NCI-H1694 (cell line): ENCODE data around the gene CTIF.

ENCODE experiments used
- DNase-seq: peaks from one replicate; lab custom pipeline; 2025; lab: John Stamatoyannopoulos, UW

The CTIF gene

DNA sequence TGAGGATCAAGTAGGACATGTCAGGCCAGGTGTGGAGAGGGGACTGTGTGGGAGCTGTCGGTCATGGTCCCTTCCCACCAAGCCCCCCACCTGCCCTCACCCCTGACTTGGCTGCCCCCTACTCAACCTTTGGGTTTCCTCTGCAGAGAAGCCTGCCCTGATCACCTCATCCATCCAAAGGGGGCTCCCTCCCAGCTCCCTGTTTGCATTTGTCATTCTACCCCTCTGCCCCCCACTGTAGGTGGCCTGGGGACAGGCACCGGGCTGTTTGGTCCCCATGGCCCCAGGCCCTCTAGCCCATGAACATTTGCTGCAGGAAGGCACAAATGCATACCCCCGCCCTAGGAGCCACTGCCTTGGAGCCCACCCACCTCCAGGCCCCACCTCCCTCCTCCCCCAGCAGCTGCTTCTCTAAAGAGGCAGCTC, 296.9 kb downstream of the CTIF start:
- no peak for DNase-seq

DNA sequence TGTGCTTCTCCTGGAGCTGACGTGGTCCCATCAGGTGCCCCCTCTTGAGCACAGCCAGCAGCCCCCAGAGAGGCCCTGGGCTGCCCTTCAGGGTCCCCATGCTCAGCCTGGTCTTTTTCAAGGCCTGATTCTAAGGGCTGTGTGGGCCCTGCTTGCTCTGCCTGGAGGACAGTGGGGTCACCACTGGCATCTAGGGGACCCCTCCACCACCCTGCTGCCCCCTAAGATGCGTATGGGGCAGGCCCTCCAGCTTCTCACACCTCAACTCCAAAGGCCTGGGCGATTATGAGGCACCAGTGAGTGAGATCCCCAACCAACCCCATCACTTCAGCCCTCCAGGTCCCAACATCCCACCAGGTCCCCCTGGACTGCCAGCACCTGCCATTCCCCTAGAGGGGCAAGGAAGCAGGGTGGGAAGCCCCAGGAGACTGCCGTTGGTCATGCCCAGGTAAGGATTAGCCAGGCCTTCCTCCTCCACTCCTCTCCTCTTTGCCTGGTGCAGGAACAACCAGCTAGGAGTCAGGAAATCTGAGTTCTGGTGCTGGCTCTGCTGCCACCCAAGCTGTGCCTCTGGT, 297.5 kb downstream of the CTIF start:
- no peak for DNase-seq

DNA sequence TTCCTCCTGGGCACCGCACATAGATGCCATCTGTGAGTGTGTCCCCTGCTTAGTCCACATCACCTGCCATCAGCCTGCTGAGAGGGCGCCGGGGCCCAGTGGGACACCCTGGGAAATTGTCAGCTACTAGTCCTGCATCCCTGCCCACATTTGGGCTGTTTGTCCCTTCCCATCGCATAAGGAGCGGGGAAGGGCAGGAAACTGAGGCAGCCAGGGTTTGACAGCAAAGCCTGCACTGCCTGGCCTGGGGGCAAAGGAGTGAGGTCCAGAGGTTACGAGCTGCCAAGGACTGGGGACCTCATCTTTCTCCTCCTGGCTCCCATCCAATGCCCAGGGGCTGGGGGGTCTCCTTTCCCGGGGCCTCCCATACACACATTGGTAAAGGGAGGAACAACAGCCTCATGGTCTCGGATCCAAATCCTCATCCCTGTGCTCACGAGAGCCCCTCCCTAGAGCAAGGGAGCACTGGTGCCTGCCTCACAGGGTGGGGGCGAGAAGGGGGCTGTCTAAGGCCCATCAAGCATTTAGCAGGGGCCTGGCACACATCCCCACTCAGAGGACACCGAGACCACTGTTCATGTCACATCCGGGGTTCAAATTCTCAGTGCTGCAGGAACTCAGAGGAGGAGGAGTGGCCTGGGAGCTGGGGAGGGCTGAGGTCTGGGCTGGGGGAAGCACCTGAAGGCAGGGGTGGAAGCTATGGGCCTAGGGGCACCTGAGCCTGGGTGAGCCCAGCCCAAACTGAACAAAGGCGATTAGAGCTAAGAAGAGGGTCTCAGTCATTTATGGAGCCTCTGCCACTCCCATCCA, 298.2 kb downstream of the CTIF start:
- DNase-seq: no peak

DNA sequence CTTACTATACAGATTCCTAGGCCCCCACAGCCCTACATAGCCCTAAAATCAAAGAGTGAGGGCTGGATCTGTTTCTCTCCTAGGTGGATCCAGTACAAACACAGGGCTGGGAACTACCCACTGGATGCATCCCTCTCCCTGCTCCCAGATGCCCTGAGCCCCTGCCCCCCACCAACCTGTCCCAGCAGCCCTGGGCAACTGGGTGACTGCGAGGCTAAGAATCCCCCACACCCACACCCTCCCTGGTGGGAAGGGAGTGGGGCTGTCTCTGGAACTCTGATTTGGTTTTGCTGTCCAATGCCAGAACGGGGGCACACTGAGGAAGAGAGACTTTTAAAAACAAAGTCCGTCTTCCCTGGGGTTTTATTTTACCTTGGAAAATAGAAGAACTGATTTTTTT, 298.8 kb downstream of the CTIF start:
- DNase-seq: no peak

DNA sequence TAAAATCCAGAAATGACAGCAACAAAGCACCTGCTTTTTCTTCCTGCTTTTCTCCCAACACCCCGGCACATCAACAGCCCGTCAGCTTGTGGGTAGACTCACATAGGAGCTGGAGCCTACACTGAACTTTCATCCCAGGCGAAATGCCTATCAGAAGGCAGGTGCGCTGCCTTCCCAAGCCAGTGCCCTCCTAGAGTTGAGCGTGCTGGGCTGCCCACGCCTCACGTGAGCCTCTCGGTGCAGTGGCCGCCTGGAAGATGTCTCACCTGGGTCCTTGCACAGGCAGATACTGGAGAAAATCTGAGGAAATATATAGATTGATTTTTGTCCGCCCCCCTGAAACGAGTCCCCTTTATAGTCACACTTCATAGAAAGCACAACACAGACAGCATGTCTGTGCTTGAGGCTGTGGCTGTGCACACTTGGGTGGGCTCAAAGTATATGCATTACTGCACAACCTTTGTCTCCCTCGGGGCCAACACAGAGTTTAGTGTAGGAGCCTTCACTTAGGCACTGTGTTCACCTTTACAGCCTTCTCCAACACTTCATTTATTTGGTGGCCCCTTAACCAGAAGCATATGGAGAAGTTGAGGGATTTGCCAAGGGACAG, 299.4 kb downstream of the CTIF start:
- no peak for DNase-seq

DNA sequence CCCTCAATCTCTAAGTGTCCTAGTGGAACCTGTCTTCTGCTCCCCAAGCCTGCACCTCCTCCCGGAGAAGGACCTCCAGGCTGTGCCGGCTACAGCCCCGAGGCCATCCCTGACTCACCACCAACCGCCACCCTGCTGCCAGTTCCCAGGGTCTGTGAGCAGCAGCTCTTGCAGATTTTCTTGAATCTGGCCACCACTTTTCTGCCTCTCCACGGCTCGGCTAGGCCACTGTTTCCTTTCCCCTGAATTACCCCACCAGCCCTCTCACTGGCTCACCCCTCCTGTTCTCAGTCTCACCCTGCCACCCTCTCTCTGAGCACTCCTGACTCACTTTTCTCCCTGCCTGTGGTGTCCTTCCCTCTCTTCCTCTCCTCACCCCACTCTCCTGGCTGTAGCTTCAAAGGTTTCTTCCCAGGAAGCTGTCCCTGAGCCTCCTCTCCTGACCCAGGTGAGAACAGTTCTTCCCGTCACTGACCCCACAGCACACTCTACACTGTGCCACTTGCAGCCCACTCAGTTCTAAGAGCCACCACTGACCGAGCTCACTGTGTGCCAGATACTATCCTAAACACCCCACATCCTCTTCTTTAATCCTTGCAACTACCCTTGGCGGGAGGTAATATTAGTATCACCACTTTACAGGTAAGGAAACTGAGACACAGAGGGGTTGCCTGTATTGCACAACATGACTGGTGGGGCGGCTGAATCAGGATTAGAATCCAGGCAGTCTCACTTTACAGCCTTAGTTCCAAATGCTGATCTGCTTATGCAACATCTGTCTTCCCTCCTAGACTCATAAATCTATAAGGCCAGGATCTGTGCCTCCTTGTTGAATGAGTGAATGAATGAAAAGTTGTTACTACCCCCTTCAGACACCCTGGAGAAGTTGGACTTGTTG, 300.3 kb downstream of the CTIF start:
- no peak for DNase-seq

DNA sequence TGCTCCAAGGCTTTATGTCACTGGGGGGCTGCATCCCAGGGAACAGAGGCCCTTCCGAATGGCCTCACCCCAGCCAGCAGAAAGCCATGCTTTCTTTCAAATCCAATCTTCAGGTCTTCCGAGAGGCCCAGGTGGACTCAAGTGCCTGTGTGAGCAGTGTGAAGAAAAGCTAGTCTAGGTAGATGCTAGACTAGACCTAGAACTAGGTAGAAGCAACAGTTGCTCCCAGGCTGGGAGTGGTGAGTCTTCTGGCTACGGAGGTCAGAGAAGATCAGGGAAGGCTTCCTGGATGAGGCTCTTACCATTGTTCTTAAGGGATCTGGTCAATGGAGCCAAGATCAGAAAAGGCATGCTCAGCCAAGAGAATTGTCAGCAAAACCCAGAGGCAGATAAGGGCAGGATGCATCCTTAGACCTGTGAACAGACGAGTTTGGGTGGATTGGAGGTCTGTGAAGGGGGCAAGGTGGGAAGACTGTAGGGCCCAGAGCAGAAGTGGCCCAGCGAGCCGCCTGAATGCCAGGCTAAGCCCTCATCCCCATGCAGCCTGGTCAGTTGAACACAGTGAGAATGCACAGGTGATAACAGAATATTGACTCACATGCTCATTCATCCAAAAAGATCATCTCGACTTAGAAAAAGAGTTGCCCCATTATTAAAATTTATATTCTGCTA, 301.1 kb downstream of the CTIF start:
- no peak for DNase-seq

DNA sequence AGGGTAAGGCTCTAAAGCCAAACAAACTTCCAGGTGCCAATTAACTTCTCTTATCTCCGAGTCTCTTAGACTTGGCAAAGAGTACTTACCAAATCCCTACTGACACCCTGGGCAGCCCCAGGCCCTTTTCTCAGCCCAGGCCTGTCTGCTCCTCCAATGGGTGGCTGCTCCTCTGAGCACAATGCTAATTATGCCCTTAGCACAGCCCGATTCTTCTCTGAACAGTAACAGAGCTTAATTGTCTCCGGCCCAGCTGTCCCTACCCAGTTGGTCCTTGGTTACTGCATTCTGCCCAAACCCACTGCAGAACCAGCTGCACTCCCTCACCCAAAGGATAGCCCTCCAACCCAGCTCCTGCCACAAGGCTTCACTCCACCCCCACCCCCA, 301.7 kb downstream of the CTIF start:
- DNase-seq: peak; percentile 11

DNA sequence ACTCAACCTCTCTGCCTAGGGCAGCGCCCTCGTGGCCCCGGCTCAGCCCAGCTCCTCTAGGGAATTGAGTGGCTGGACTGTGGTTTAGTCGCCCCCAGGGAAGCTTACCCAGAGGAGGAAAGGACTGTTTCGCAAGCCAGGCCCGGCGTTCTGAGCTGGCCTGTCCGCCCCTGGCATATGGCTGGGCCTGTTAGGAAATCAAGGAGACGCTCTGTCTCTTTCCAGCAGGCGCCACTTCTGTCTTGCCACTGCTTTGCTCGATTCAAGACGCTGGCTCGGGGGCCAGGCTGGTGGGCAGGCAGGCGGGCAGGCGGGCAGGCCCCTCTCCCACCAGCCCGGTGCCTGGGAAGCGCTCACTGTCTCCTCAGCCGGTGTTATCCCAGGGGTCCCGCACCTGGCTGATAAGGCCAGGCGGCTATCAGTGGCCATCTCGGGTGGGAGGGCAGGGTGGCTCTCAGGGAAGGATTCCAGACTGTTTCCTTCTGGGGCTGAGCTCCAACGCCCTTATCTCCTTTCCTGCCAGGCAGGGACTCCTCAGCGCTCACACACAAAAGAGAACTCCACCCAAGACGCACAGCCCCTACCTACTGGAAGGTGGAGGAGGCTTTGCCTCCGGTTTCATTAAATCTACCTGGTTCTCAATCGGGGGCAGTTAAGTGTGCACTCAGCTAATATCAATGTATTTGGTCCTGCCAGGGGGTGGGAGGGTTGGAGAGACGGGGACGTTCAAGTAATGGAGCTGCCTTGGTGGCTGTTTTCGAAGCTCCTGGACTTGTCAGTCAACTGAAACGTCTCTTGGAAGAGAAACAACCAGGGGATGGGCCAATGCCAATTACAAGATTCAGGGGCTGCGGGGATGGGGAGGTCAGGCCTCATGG, 302.8 kb downstream of the CTIF start:
- DNase-seq: no peak

DNA sequence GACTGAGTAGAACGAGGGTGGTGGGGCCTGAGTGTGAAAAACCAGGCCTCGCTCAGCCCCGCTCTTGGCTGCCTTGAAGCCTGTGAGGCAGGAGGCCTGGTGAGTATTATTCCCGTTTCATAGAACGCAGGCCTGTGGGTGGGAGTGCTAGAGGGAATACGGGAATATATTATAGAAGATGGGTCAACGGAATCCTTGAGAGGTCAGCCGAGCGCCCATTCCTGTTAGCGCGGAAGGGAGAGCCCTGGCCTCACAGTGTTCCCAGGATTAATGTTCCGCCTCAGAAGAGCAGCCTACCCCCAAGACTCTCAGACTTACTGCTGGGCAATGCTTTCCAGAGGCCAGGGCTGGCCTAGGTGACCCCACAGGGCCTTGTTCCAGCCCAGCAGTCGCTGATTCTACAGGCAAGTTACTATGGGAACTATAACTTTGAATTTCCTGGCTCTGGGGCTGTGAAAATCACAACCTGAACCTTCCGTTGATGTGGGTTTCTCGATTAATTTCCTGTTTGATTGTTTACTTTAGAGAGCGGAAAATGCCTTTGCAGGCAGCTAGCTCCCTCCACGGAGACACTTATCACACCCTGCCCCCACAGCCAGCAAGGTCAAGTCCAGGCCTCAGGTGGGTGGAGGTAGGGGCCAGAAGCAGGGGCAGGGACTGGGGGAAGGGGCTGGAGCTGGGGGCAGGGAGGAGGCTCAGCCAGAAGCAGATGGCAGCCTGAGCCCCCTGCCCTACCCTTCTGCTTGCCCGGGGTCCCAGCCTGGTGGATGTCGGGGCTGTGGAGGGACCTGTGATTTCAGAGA, 303.6 kb downstream of the CTIF start:
- no peak for DNase-seq

DNA sequence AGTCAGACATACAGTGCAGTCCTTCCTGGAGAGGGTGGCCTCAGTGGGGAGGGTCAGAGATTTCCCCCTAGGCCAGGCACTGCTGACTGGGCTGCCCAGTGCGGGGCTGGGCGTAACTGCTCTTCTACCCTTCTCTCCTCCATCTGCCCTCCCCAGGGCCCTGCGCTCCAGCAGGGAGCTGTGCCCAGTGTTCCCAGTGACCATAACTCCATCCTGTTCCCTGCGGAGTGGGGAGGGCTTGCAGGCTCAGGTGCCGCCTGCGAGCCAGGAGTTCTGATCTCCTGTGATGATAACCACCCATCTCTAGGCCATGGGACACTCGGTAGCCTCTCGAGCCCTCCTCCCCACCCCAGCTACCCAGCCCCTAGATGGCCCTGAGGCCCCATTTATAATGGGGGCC, 304.3 kb downstream of the CTIF start:
- no peak for DNase-seq

DNA sequence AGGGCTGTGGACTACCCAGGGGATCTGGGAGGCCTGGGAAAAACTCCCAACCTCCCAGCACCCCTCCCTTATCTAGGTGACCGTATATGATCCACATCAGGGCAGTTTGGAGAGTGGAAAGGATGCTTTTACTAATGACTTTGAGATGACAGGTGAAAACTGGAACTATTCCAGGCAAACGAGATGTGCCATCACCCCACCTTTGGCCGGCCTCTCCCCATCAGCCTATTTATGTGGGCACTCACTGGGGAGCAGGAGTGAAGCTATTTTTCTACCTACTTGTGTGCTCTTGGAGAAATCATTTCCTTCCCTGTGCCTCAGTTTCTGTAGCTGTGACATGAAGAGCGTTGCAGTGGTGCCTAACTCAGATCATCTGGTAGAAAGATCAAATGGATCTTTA, 304.8 kb downstream of the CTIF start:
- DNase-seq: no peak

DNA sequence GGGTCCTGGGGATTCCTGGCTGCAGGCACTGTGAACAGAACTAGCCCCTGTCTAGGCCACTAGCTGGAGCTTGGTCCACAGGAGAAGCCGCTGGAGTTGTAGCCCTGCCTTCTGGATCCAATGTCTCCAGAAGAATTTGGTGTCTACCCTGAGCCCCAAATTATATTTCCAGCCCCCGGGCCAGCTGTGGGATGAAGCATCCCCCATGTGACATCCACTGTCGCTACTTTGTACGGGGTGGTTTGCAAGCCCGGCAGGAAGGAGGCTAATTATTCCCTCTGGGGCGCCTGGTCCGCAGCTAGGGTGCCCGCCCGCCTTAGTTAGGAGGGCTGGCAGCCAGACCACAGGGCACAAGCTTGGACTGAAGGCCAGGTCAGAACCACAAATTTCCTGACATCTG, 305.4 kb downstream of the CTIF start:
- DNase-seq: no peak

DNA sequence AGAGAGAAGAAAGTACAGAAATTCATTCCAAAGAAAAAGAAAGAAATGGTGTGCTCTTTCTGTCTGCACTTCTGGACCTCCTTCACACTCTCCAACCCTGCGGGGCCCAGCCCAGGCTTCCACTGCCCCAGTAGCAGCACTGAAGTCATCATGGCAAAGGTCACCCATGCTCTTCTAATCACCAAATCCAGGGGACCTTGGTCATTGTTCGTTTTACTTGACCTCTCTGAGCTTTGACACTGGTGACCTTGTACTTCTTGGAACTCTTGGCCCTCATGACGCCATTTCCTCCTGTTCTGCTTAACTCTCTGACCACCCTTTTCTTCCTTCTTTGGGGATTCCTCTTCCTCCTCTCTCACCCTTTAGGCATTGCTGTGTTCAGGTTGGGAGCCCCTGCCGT, 306.3 kb downstream of the CTIF start:
- no peak for DNase-seq

DNA sequence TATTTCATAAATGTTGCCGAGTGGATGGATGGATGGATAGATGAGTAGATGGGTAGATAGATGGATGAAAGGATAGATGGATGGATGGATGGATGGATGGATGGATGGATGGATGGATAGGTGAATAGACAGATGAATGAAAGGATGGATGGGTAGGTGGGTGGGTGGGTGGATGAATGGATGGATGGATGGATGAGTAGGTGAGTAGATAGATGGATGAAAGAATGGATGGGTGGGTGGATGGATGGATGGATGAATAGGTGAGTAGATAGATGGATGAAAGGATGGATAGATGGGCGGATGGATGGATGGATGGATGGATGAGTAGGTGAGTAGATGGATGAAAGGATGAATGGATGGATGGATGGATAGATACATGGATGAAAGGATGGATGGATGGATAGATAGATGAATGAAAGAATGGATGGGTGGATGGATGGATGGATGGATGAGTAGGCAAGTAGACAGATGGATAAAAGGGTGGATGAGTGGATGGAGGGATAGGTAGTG, 307.6 kb downstream of the CTIF start:
- no peak for DNase-seq

DNA sequence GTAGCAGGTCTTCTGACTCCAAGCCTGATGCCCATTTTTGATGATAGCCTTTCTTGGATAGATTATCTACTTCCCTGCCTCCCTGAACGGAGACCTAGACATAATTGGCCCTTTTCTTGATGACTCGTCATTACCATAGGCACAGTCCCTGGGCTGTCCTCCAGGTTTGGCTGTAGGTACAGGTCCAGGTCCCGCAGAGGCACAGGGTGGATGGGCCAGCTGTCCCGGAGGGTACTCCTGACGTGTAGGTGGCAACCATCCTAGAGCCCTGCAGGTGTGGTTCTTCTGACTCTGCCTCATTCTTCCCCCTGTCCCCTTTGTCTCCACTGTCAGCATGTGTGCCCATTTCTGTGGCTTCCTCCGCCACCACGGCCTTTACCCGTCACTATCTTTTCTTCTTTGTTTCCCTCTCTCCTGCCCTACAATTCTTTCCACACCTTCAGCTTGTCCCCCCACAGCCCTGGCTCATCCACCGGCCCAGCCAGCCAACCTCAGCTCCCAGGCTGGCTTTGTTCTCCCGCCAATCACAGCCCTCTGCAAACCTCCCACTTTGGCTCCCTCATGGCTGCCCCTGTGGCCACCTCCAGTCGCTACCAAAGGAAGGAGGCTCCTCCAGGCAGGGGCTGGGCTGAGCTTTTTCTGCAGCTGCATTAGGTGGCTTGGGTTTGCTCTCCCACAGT, 309.1 kb downstream of the CTIF start:
- no peak for DNase-seq

DNA sequence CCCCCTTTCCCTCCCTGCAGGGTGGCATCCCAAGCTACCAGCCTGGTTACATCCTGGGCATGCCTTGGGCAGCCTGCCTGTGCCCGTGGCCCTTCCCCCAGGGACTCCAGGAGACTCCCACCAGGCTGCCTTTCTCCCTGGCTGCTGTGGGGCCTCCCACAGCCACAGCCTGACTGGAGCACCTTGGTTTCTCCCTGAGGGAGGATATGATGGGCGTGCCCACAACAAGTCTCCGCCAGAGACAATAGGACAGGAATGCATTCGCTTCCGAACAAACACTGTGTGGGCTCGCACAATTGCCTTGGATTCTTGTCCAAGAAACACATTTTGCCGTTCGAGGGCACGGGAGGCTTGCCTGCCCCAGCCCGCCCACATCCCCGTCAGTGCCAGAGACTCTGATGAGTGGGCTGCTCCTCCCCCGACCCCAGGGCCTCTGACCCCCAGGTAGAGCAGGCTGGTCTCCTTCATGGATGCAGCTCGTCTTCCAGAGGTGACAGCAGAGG, 309.9 kb downstream of the CTIF start:
- no peak for DNase-seq

DNA sequence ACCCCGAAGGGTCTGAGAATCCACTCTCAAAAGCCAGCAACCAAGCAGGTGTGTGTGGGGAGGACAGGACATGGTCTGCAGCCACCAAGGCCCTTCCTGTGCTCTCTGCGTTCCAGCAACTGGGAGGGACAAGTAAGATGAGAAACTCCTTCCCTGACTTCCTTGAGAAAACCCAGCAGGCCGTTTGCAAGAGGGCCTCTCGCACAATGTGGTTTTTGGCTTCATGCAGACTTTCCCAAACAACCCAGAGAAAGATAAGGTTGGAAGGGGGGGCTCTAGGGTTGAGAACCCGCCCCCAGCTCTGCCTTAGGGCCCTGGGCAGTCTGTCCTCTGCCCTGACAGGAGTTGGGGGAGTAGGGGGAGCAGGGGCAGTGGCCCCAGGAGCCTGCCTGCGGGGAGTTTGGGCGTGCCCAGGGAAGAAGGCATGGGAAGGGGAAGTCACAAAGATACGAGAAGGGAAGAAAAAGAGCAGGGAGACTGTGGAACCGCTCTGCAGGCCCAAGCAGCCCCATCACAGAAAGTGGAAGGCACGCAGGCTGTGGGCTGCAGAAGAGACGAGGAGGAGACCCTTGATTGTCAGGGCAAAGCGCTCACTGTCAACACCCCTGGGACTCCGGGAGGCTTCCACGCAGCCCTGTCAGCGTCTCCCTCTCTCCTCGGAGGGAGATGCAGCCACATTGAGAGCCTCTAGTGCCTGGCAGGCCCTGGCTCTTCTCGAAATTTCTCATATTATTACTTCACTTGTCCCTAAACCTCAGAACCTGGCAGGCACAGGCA, 312.2 kb downstream of the CTIF start:
- DNase-seq: no peak
